Right cardiac atrium (tissue), 5 donors: ENCODE results near the gene CCDC91. TPM values are rescaled to one million over a fixed set of nuclear protein-coding genes. Genes with fewer than 3 reads are reported as not detected.
A peak's percentile ranks its signal among the peaks of the same experiment; 100 is the strongest.

Source experiments
- ATAC-seq, 2 donors: fragments of 200-7000 bp; cut with Tn5 transposase; one replicate each; pipeline versions ENCODE4 v1.8.0 to v1.9.1; 2020; ENCODE audit warnings: moderate library complexity in 2 of 2, mild to moderate bottlenecking in 1 of 2
- DNase-seq, 3 donors: peaks; one replicate each; pipeline ENCODE4 v3.0.0-alpha.2; 2020
- H3K27ac ChIP-seq: one replicate; pipeline ENCODE4 v1.5.1; 2013; ENCODE audit warnings: mild to moderate bottlenecking, low read length, control low read depth, moderate library complexity
- H3K27me3 ChIP-seq: one replicate; pipeline ENCODE4 v1.6.1; 2013; ENCODE audit not compliant: control insufficient read depth, insufficient read depth
- H3K4me1 ChIP-seq: one replicate; pipeline ENCODE4 v1.6.1; 2013; ENCODE audit warnings: low read length; ENCODE audit not compliant: control insufficient read depth, insufficient read depth
- H3K4me3 ChIP-seq: one replicate; pipeline ENCODE4 v1.5.1; 2013; ENCODE audit warnings: low read length, control low read depth
- H3K9me3 ChIP-seq: one replicate; pipeline ENCODE4 v1.6.1; 2013; ENCODE audit warnings: low read length; ENCODE audit not compliant: control insufficient read depth
- WGBS: extraction: QIAGEN DNeasy Blood & Tissue Kit; methylation state at CpG from one replicate; pipeline ENCODE4 v1.1.7; 2013; 5-methylcytosine and 5-hydroxymethylcytosine counted together
- intact Hi-C, 4 donors: fragments of 100-400 bp; cut with DNase I; formaldehyde crosslinking; loops; one replicate each; pipeline versions ENCODE4 v1.11.0 to v1.14.0; 2022 to 2023
- polyA plus RNA-seq: library from polyadenylated mRNA; stranded (reverse); fragments of 200-250 nt; gene quantifications from one replicate; pipeline ENCODE4 v1.2.3, GENCODE V29; 2013
- total RNA-seq, 4 donors: library from RNA; stranded (reverse); fragmentation: NEBNext Ultra II Directional; extraction: Animal tissue kit (Norgen Biotek cat#: 25700); gene quantifications; one replicate each; pipeline ENCODE4 v1.2.1, GENCODE V29; 2021
- donor health status: healthy with polysubstance abuse.
- donor health status: DM: no; HTN: yes; CAD: no.
- donor health status: DM: no; HTN: no; CAD: no.
- donor health status: DM: no; HTN: yes; CAD: no; lungs with severe emphysema.
- donor health status: DM: yes; HTN: yes; CAD: no.

The CCDC91 gene
- total and polyA plus RNA-seq, 5 donors, result 26.8 to 50.3 (median 45.4) TPM

- intact Hi-C loops, result no loop called here
- no peak for DNase-seq
- no peak for ATAC-seq
- Histone ChIP-seq H3K27ac (no peak overlapping the region), H3K9me3 (no peaks in the 10 kb centered on the region), H3K27me3 (no peaks in the 10 kb centered on the region), H3K4me3 (no peak overlapping the region), H3K4me1 (no peaks in the 10 kb centered on the region)
- 86% methylated on average over 2 of the region's 2 CpGs for WGBS
Measured at GRCh38 chr12:28164644-28165275, 25.5 kb upstream of the CCDC91 start.

DNA sequence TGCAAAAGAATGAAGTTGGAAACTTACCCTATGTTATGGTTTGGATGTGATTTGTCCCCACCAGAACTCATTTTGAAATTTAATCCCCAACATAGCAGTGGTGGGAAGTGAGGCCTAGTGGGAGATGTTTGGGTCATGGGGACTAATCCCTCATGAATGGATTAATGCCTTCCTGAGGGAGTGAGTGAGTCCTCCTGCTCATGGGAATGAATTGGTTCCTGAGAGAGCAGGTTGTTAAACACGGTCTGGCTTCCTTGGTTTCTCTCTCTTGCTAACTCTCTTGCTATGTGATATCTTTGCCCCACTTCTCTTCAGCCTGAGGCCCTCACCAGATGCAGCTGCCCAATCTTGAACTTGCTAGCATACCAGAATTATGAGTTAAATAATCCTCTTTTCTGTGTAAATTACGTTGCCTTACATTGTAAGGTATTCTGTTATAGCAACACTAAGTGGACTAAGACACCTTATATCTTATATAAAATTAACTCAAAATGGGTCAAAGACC is 22.2 kb upstream of the CCDC91 start:
- no peaks in the 10 kb centered on the region for H3K9me3 ChIP-seq
- H3K4me3 ChIP-seq, result no peak overlapping the region
- ATAC-seq (no peak), DNase-seq (no peak)
- no peaks in the 10 kb centered on the region for H3K4me1 ChIP-seq
- no peak overlapping the region for H3K27ac ChIP-seq
- WGBS, result 89% methylated on average over 2 of the region's 2 CpGs
- intact Hi-C loops, result no loop called here
- no peaks in the 10 kb centered on the region for H3K27me3 ChIP-seq

GRCh38 chr12:28171356-28172060 is 18.7 kb upstream of the CCDC91 start:
- Histone ChIP-seq H3K27ac (no peak overlapping the region), H3K4me3 (no peak overlapping the region), H3K4me1 (no peaks in the 10 kb centered on the region), H3K9me3 (no peaks in the 10 kb centered on the region), H3K27me3 (no peaks in the 10 kb centered on the region)
- ATAC-seq (no peak), DNase-seq (no peak)
- 88% methylated on average over 3 of the region's 3 CpGs for WGBS
- intact Hi-C loops, result no loop called here

- peak in 1 of 2 donors; percentile 50 for ATAC-seq
- Histone ChIP-seq H3K4me3 (no peak overlapping the region), H3K27me3 (no peaks in the 10 kb centered on the region), H3K9me3 (no peaks in the 10 kb centered on the region), H3K27ac (no peak overlapping the region), H3K4me1 (no peaks in the 10 kb centered on the region)
- WGBS, result 95% methylated on average over 3 of the region's 3 CpGs
- intact Hi-C loops, result no loop called here
- DNase-seq, result no peak
Measured at GRCh38 chr12:28172434-28173030, 17.7 kb upstream of the CCDC91 start.

- no peak for ATAC-seq
Measured at GRCh38 chr12:28173440-28173839, 16.8 kb upstream of the CCDC91 start.

DNA sequence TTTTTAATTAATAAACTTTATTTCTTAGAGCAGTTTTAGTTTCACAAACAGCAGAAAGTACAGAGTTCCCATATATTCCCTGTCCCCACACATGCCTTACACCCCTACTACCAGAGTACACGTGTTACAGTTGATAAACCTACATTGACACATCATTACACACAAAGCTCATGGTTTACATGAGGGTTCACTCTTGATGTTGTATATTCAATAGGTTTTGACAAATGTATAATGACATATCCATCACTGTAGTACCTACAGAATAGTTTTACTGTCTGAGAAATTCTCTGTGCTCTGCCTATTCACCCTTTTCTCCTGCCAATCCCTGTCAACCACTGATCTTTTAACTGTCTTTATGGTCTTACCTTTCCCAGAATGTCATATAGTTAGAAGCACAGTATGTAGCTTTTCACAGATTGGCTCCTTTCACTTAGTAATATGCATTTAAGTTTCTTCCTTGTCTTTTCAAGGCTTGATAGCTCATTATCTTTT is 15.1 kb upstream of the CCDC91 start:
- H3K9me3 ChIP-seq, result no peaks in the 10 kb centered on the region
- intact Hi-C loops, result no loop called here
- 47% methylated on average over 1 of the region's 1 CpG for WGBS
- DNase-seq (no peak), ATAC-seq (no peak)
- H3K4me3 ChIP-seq, result no peak overlapping the region
- H3K27me3 ChIP-seq, result no peaks in the 10 kb centered on the region
- no peak overlapping the region for H3K27ac ChIP-seq
- H3K4me1 ChIP-seq, result no peaks in the 10 kb centered on the region

More at GRCh38 chr12:28173440-28173839, 16.8 kb upstream of the CCDC91 start:
- intact Hi-C loops, result no loop called here
- H3K4me3 ChIP-seq, result no peak overlapping the region
- DNase-seq, result no peak
- H3K27ac ChIP-seq, result no peak overlapping the region
- WGBS, result 93% methylated on average over 1 of the region's 1 CpG
- no peaks in the 10 kb centered on the region for H3K9me3 ChIP-seq
- no peaks in the 10 kb centered on the region for H3K27me3 ChIP-seq
- H3K4me1 ChIP-seq, result no peaks in the 10 kb centered on the region

- DNase-seq (no peak), ATAC-seq (no peak)
- Histone ChIP-seq H3K4me1 (no peaks in the 10 kb centered on the region), H3K4me3 (no peak overlapping the region), H3K27ac (no peak overlapping the region), H3K27me3 (no peaks in the 10 kb centered on the region), H3K9me3 (no peaks in the 10 kb centered on the region)
- intact Hi-C loops, result no loop called here
- WGBS, result 80% methylated on average over 3 of the region's 3 CpGs
Measured at GRCh38 chr12:28176295-28176694, 14.0 kb upstream of the CCDC91 start.

GRCh38 chr12:28177461-28177860 is 12.8 kb upstream of the CCDC91 start:
- intact Hi-C loops, result no loop called here
- no peaks in the 10 kb centered on the region for H3K9me3 ChIP-seq
- DNase-seq (no peak), ATAC-seq (no peak)
- H3K27me3 ChIP-seq, result no peaks in the 10 kb centered on the region
- no peak overlapping the region for H3K4me3 ChIP-seq
- WGBS, result 83% methylated on average over 2 of the region's 2 CpGs
- H3K4me1 ChIP-seq, result no peaks in the 10 kb centered on the region
- no peak overlapping the region for H3K27ac ChIP-seq

- H3K27me3 ChIP-seq, result no peaks in the 10 kb centered on the region
- no peak overlapping the region for H3K27ac ChIP-seq
- no peak for ATAC-seq
- H3K4me1 ChIP-seq, result no peaks in the 10 kb centered on the region
- H3K9me3 ChIP-seq, result no peaks in the 10 kb centered on the region
- intact Hi-C loops, result no loop called here
- no peak for DNase-seq
- H3K4me3 ChIP-seq, result no peak overlapping the region
Measured at GRCh38 chr12:28177905-28178304, 12.4 kb upstream of the CCDC91 start.

- no peak overlapping the region for H3K27ac ChIP-seq
- H3K27me3 ChIP-seq, result no peaks in the 10 kb centered on the region
- 83% methylated on average over 7 of the region's 7 CpGs for WGBS
- ATAC-seq (no peak), DNase-seq (no peak)
- H3K9me3 ChIP-seq, result no peaks in the 10 kb centered on the region
- H3K4me1 ChIP-seq, result no peaks in the 10 kb centered on the region
- H3K4me3 ChIP-seq, result no peak overlapping the region
- intact Hi-C loops, result no loop called here
Measured at GRCh38 chr12:28178775-28179174, 11.5 kb upstream of the CCDC91 start.

GRCh38 chr12:28180786-28181185 is 9.5 kb upstream of the CCDC91 start:
- intact Hi-C loops, result no loop called here
- DNase-seq (no peak), ATAC-seq (no peak)
- Histone ChIP-seq H3K9me3 (no peaks in the 10 kb centered on the region), H3K4me1 (no peaks in the 10 kb centered on the region), H3K27ac (no peak overlapping the region), H3K4me3 (no peak overlapping the region), H3K27me3 (no peaks in the 10 kb centered on the region)
- whole genome bisulfite sequencing, result 74% methylated on average over 3 of the region's 3 CpGs
